Duodenal mucosa (tissue), 2 donors: ENCODE data around the gene PRUNE2.

Source experiments
- H3K27ac ChIP-seq: one replicate; pipeline ENCODE4 v1.7.0; 2013; ENCODE audit warnings: low read depth, low read length
- H3K27me3 ChIP-seq, 2 donors: one replicate each; pipeline ENCODE4 v1.7.0; 2013; ENCODE audit warnings: low read length in 2 of 2, control low read depth in 1 of 2; ENCODE audit not compliant: insufficient read depth in 2 of 2, control insufficient read depth in 1 of 2
- H3K36me3 ChIP-seq, 2 donors: one replicate each; pipeline ENCODE4 v1.7.0; 2013; ENCODE audit warnings: low read length in 2 of 2, control low read depth in 1 of 2; ENCODE audit not compliant: insufficient read depth in 2 of 2, control insufficient read depth in 1 of 2
- H3K4me1 ChIP-seq, 2 donors: one replicate each; pipeline ENCODE4 v1.7.0; 2013; ENCODE audit warnings: low read length in 2 of 2, control low read depth in 1 of 2; ENCODE audit not compliant: insufficient read depth in 2 of 2, control insufficient read depth in 1 of 2
- H3K4me3 ChIP-seq, 2 donors: one replicate each; pipeline ENCODE4 v1.7.0; 2013; ENCODE audit warnings: low read length in 2 of 2, low read depth in 1 of 2
- H3K9ac ChIP-seq, 2 donors: one replicate each; pipeline ENCODE4 v1.7.0; 2013; ENCODE audit warnings: low read length in 2 of 2, low read depth in 1 of 2
- H3K9me3 ChIP-seq, 2 donors: one replicate each; pipeline ENCODE4 v1.7.0; 2013; ENCODE audit warnings: low read length in 2 of 2, control low read depth in 1 of 2; ENCODE audit not compliant: control insufficient read depth in 1 of 2

The PRUNE2 gene

GRCh38 chr9:76644647-76645250 is 261.2 kb downstream of the PRUNE2 start:
- no peak overlapping the region for H3K4me3 ChIP-seq
- H3K9ac ChIP-seq = no peak overlapping the region
- no peak overlapping the region for H3K27ac ChIP-seq
- peaks cover 0 to 18% of the 10 kb centered on the region in 2 donors for H3K36me3 ChIP-seq
- H3K9me3 ChIP-seq = no peaks in the 10 kb centered on the region
- H3K4me1 ChIP-seq = peaks cover 4 to 36% of the 10 kb centered on the region in 2 donors
- no peaks in the 10 kb centered on the region for H3K27me3 ChIP-seq

DNA sequence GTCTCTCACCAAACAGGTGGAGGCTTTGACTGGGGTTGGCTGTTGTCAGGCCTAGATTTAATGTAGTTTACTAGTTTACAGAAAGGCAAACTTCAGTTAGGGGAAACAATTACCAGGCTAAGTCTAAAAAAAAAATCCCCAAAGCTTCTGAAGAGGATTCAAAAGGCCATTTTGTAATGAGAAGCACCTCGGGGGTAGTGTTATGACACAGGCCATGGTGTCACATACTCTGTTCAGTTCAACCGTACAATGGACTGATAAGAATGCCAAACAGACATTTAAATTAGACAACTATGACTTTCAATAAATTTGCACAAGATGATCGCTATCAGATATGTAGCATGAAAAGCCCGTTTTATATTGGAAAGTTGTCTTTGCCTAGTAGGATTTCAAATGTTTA is 261.7 kb downstream of the PRUNE2 start:
- no peaks in the 10 kb centered on the region for H3K27me3 ChIP-seq
- peaks cover 0 to 18% of the 10 kb centered on the region in 2 donors for H3K36me3 ChIP-seq
- H3K27ac ChIP-seq = no peak overlapping the region
- H3K9me3 ChIP-seq = no peaks in the 10 kb centered on the region
- H3K4me1 ChIP-seq = peaks cover 4 to 36% of the 10 kb centered on the region in 2 donors
- H3K4me3 ChIP-seq = no peak overlapping the region
- H3K9ac ChIP-seq = no peak overlapping the region

DNA sequence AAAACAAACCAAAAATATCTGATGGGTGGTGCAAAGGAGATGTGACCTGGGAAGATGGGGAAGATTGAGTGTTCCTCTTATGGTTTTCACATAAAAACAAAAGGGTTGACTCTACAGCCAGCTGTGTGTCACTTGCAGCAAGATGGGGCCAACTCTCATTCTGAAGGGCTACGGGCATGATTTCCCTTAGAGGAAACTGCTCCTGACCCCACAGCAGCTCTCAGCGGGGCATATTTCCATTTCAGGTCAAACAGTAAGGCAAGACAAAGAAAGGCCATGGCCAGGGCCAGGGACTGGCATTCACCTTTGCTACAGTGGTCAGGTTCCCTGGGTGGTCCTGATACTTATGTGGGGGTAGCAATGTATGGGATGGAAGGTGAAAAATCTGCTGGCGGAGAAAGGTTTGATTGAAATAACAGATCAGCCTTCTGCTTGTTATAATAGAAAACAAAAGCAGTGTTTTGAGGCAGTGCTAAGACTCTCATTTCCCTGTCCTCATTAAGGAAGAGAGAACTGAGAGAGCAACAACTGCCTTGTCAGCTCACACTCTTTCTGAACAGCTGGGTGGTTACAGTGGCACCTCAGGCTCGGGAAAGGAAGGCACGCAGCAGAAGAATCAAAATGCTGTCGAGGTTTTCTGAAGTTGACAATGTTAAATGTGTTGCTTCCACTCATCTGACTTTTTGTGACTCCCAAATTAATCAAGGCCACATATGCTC is 262.4 kb downstream of the PRUNE2 start:
- Histone ChIP-seq H3K36me3 (peaks cover 0 to 17% of the 10 kb centered on the region in 2 donors), H3K27ac (no peak overlapping the region), H3K9me3 (no peaks in the 10 kb centered on the region), H3K27me3 (no peaks in the 10 kb centered on the region), H3K4me3 (no peak overlapping the region), H3K4me1 (peaks cover 4 to 36% of the 10 kb centered on the region in 2 donors), H3K9ac (no peak overlapping the region)

- H3K4me3 ChIP-seq = no peak overlapping the region
- peak overlapping the region in 1 of 2 donors; percentile 3 for H3K9ac ChIP-seq
- H3K27me3 ChIP-seq = no peaks in the 10 kb centered on the region
- H3K4me1 ChIP-seq = peaks cover 4 to 37% of the 10 kb centered on the region in 2 donors
- H3K9me3 ChIP-seq = no peaks in the 10 kb centered on the region
- peaks cover 0 to 9% of the 10 kb centered on the region in 2 donors for H3K36me3 ChIP-seq
- no peak overlapping the region for H3K27ac ChIP-seq
Measured at GRCh38 chr9:76642701-76643209, 263.2 kb downstream of the PRUNE2 start.

DNA sequence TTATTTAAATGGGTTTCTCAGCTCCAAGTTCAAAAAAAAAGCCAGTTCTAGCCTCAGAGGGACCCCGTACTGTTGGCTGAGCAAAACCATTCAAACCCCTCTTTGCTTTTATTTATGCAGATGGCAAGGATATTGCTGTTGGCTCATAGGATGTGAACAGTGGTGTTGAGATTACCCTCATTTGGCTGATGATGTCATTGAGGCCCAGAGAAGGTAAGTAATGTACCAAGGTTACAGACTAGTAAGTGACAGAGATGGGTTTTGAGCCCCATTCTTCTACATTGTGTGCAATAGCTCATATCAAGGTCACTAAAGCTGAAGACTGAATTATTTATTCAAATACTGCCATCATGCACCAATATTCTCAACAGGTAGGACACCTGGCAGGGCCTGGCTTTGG is 263.8 kb downstream of the PRUNE2 start:
- no peaks in the 10 kb centered on the region for H3K9me3 ChIP-seq
- peaks cover 0 to 4% of the 10 kb centered on the region in 2 donors for H3K36me3 ChIP-seq
- H3K9ac ChIP-seq = no peak overlapping the region
- no peak overlapping the region for H3K4me3 ChIP-seq
- H3K27me3 ChIP-seq = no peaks in the 10 kb centered on the region
- no peak overlapping the region for H3K27ac ChIP-seq
- H3K4me1 ChIP-seq = peaks cover 4 to 44% of the 10 kb centered on the region in 2 donors

GRCh38 chr9:76638001-76638400 is 267.9 kb downstream of the PRUNE2 start:
- H3K27ac ChIP-seq = no peak overlapping the region
- no peak overlapping the region for H3K4me3 ChIP-seq
- no peak overlapping the region for H3K9ac ChIP-seq
- peaks cover 10 to 31% of the 10 kb centered on the region in 2 donors for H3K4me1 ChIP-seq
- no peaks in the 10 kb centered on the region for H3K9me3 ChIP-seq
- H3K36me3 ChIP-seq = peaks cover 0 to 4% of the 10 kb centered on the region in 2 donors
- no peaks in the 10 kb centered on the region for H3K27me3 ChIP-seq

- Histone ChIP-seq H3K36me3 (peaks cover 0 to under 1% of the 10 kb centered on the region in 2 donors), H3K27ac (no peak overlapping the region), H3K4me3 (no peak overlapping the region), H3K9ac (no peak overlapping the region), H3K9me3 (no peaks in the 10 kb centered on the region), H3K4me1 (peaks cover 10 to 25% of the 10 kb centered on the region in 2 donors), H3K27me3 (no peaks in the 10 kb centered on the region)
Measured at GRCh38 chr9:76637416-76637815, 268.5 kb downstream of the PRUNE2 start.

- Histone ChIP-seq H3K36me3 (peaks cover 0 to 6% of the 10 kb centered on the region in 2 donors), H3K4me1 (peaks cover 21 to 35% of the 10 kb centered on the region in 2 donors), H3K9me3 (no peaks in the 10 kb centered on the region), H3K4me3 (no peak overlapping the region), H3K27me3 (no peaks in the 10 kb centered on the region), H3K27ac (no peak overlapping the region), H3K9ac (no peak overlapping the region)
Measured at GRCh38 chr9:76634356-76635054, 271.4 kb downstream of the PRUNE2 start.

DNA sequence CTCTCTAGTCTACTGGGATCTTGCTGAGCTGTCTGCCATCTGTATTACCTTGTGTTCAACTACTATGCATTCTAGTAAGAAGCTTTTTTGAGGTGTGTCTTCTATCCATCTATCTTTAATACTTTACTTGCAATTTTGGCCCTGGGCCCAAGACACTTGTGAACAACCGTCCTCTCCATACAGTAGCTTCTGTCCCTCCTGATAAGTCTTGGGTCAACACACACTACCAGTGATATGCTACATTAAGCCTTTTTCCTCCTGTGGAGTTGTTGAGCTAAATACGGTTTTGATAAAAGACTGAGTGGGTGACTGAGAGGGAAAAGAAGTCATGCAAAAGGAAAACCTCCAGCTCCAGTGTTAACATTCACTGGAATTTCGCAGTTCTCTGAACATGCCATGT is 275.0 kb downstream of the PRUNE2 start:
- no peaks in the 10 kb centered on the region for H3K9me3 ChIP-seq
- H3K36me3 ChIP-seq = peaks cover 0 to 6% of the 10 kb centered on the region in 2 donors
- no peak overlapping the region for H3K27ac ChIP-seq
- no peak overlapping the region for H3K9ac ChIP-seq
- H3K27me3 ChIP-seq = peaks cover 0 to 2% of the 10 kb centered on the region in 2 donors
- H3K4me3 ChIP-seq = no peak overlapping the region
- peaks cover 24 to 33% of the 10 kb centered on the region in 2 donors for H3K4me1 ChIP-seq
